SIG-M5 treated with dmso at 0.1 percent for 504 hours (cell line): ENCODE measurements around the gene PSMD14.

Experiments
- DNase-seq: peaks from one replicate; lab custom pipeline; 2025; ENCODE audit not compliant: unreplicated experiment; lab: John Stamatoyannopoulos, UW

PSMD14 gene

DNA sequence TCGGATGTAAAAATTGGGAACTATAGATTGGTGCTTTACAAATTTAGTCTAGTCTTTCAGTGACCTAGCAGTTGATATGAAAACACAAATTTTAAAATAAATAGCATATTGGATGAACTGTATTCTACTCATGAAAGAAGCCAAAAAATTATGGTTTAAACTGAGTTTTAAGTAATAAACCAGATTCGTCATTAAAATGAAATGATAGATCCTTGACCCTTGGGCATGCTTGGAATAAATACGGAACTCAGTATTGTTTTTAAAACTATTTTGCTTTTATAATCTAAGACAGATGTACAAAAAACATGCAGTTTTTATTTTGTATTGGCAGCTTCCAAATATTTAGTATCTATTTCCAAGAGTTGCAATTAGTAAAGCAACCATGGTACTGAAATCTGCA is 73.3 kb downstream of the PSMD14 start:
- DNase-seq, result no peak

DNA sequence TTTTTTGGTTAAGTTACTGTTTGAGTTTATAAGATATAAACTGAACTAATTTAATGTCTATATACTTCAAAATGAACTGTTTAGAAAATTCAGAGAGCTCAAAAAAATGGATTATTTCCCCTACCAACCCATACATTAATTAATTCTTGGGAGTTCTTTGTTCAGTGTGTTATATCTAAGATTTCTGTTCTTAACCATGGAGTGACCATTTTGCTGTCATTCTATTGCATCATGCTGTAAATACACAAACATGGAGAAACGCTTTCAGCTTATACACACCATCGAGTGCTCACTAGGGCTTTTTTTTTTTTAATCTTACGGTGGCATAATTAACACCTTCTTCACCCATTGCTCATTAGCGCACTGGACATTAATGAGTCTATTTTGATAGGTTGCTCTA is 74.5 kb downstream of the PSMD14 start:
- no peak for DNase-seq

DNA sequence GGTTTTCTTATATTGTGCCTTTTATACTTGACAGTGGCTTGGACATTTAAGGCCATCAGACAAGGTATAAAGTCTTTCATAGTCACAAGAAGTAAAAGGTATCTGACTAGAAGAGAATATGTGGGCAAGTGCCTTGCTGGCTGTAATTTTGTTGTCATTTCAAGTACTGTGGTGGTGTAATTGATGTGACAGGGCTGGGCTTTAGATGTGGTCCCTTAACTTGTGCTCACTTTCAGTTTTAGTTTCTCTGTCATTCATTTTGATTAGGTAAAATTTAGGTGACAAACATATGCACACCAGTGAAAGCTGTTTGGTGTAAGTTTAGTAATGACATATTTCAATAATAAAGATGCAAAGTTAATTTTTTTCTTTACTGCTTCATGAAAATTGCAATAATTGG is 76.6 kb downstream of the PSMD14 start:
- no peak for DNase-seq

DNA sequence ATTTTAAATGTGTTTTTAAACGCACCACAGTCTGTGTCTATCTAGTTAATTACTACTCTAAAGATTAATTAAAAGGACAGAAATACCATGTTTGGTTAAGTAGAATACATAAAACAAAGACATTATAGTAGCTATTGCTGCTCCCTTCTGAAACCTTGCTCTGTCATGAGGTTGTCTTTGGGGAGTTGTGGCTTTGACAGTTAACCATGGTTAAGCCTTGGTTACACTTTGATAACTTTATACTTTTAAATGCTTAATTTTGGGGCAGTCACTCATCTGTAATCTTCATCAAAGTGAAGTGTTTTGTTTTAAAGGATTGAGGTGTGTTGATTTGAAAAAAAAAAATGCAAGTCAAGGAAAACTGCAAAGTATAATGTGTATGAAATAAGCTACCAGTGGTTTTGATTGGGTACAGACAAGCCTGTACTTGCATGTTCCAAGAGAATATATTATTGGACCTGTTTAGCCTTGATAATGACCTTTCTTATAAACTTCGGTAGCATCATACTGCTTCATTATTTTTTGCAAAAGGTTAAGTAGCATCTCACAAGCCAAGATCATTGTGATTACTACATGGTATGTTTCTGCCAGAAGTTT is 78.1 kb downstream of the PSMD14 start:
- DNase-seq, result no peak

DNA sequence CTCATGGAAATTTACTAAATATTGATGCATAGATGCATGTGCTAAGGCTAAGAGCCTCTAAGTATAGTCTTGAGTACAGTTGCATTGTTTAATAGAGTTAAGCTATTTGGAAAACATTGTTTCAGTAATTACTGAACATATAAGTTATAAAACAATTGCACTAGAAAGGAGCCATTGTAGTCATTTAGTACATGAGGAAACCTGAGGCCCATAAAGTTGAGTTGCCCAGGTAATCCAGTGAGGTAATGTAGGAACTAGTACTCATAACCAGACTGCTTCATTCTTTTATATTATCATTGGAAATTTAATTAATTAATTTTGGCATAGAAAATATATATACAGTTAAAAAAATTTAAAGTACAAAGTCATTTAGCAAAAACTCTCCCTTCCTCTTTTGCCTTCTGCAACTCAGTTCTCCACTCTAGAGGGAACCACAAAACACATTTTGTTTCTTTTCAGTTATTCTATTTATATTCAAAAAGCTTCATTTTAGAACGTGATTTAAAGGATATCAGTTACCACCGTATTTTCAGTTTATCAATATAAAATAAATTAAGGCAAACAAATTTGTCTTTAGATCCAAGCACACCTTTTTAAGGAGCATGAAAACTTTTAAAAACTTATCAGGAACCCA is 80.0 kb downstream of the PSMD14 start:
- peak; percentile 8 for DNase-seq

DNA sequence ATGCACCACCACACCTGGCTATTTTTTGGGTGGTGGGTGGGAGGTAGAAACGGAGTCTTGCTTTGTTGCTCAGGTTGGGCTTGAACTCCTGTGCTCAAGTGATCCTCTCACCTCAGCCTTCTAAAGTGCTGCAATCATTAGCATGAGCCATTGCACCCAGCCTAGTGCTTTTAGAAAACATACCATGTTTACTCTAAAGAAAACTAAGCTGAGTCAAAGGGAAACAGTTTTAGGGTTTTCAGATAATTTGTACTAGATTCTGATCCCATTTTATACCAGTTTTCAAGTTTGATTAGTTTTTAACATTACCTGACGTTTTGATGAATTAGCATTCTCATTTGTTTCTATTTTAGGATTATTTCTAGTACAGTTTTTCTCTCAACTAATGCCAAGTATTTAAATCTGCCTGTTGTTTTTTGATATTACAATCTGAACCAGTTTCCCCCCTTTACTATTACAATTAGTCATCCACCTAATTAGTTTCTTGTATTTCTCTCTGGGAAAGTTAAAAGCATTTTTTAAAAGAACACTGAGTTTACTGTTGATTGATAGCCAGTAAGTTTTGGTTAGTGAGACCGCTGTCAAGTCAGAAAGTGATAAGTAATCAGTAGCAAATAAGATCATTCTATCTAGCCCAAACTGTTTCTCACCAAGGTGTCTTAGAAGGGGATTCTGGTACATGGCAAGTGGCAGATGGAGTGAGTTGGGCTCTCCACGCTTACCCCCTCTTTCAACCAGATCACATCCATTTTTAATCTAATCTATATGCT is 83.7 kb downstream of the PSMD14 start:
- no peak for DNase-seq

DNA sequence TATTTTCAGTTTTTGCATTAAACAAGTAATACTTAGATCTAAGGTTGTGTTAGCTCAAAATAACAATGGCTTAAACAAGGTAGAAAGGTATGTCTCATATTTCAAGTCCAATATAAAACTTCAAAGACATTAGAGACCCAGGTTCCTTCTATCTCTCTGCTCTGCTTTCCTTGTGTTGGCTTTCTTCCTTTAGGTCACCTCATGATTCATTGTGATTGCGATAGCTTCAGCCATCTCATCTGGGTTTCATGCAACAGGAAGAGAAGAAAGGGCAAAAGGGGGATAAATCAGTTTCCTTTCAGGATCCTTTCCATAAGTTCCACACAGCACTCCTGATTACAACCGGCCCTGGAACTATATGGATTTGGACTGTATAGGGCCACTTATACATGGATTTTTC is 91.9 kb downstream of the PSMD14 start:
- DNase-seq, result no peak

DNA sequence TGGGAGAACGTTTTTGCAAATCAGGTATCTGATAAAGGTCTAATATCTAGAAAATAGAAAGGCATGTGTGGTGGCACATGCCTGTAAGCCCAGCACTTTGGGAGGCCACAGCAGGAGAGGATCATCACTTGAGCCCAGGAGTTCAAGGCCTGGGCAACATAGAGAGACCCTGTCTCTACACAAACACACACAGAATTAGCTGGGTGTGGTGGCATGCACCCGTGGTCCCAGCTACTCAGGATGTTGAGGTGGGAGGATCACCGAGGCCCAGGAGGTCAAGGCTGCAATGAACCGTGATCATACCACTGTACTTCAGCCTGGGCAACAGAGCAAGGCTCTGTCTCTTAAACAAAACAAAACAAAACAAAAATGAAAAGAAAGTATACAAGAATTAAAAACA is 94.1 kb downstream of the PSMD14 start:
- DNase-seq, result no peak

DNA sequence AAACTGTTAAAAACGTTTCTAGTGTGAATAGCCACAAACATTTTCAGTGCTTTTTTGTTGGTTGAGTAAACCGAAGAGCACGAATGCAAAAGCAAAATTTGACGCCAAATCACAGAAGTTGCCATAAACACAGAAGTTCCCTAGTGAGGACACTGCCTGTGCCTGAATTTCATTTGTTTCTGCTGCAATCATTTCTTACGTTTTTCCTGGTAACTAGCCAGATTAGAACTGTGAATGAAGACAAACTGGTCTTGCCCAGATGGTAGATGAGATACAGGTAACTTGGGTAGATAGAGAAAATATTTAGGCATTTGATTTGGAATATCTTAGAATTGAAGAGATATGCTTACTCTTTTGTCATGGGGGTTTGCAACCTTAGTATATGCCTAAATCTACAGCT is 98.1 kb downstream of the PSMD14 start:
- no peak for DNase-seq

DNA sequence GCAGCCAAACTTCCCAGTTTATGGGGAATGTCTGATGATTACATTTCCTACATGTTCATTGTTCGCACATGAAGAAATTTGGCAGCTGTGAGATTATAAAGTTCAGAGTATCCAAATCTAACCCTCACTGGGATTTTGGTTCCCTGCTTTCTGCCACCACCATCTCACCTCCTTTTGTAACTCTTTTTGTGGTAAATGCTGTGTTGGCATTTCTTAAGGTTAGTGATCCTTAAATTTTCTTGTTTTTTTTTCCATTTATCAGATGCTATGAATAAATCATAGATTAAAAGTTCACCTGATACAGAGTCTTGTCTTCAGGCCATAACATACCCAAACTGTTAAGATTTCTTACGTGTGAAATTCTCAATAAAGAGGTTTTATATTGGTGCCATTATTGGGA is 99.4 kb downstream of the PSMD14 start:
- DNase-seq, result no peak

DNA sequence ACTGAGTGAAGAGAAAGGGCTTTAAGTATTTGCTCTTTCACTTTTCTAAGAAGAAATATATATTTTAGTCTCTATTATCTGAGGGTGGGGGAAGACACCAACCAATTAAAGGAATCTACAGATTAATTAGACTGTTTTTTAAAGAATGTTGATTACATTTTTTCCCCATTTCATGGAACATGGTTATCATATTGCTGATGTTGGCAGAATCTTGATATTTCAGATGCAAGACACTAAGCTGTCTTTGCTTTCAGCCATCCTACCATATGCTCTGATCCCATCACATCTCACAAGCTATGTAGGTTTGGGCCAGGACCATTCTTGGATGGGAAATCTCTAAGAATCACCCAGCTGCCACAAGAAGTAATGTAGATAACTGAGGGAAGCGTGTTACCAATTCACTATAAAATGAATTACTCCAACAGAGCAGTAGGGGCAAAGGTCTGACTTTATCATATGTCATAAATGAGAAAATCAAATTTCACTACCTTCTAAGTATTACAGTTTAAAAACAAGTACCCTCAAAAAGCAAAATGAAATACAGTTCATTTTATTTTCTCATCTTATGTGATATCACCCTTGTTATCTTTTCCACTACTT is 101.2 kb downstream of the PSMD14 start:
- no peak for DNase-seq

DNA sequence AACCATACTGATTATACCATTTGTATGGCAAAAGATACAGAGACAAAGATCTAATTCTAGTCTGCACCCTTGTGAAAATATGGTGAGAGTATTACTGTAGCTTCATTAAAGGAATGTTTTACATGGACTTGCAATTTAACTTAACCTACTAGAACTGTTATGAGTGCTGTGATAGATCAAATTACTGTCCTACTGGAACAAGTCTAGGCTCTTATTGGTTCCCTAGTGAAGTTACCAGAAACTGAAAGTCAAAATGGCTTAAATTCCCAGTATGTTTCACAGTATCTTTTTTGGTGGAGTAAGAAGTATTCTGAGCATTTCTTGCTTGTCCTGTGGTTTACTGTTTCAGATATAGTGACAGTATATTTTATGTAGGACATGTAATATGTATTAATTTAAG is 104.1 kb downstream of the PSMD14 start:
- no peak for DNase-seq

DNA sequence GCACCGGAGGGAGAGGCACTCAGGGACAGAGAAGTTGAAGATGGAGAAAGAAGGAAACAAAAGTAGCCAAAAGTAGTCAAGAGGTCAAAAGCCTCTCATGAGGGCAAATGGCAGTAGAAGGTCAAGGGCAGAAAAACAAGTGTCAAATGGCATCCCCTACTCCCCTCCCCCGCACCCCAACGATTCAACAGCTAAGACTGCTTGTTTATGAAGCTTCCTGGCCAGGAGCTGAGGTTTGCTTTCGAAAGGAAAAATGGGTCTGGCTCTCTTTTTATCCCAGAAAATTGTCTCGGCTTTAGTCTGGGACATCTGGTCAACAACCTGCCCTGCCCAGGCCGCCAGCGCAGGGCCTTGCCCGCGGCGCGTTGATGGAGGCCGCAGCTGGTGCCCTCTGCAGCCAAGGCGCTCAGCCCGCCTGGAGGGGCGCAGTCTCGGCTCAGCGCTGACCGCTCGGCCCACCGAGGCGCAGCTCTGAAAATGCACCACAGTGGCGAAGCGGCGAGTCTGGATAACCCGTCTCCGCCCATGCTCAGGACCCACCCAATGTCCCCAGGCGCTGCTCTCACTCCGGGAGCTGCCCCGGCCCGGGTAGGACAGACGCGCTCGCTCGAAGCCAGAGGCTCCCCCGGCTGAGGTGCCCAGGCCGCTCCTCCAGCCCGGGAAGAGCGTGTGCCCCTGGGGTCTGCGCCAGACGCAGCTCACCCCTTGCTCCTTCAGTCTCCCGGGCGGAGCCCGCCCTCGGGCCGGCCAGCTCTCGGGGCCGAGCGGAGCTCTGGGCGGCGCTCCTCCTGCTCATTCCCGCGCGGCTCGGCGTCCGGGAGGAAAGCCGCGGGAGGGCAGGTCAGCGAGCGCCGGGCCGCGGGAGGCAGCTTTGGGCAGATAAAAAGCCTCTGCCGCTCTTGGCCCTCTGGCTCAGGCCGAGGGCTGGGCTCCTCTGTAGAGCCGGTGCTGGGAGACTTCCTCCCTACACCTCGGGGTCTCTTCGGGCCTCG is 106.1 kb downstream of the PSMD14 start:
- no peak for DNase-seq

DNA sequence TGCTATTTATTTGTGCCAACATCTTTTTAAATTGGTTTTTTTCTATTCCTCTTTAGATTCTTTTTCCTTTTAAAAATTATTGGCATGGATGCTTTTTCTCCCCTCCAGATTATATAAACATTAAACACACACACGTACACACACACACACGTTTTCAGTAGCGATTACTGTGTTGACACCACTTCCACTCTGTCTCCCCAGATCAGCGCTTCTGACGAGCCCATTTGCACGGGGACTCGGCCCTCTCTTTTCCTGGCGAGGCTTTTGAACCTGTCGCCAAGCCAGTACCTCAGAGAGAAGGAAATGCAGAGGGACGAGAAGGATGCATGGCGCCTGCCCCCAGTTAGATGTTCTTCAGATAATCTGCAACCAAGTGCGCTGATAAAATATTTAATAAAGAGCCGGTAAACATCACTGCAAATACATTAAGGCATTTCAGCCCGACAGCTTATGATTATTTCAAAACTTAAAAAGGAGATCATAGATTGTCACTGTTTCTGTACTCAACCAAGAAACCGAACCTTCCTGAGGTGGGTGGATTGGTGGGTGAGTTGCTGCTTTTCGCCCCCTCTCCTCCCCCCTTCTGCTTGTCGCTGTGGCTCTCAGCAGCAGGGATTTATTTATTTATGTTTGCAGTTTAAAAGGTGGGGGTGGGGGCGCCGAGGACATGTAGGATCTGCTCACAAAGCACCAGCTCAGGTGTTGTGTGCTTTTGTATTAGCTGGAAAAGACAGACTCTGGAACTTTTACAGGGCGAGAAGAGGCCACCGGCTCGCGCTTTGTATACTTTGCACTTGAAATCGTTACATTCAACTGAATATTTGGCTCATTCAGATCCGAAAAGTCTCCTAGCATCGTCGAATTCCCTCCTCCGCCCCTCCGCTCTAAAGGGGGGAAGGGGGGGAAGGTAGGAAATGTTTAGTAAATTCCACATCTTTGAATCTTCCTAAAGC is 107.1 kb downstream of the PSMD14 start:
- no peak for DNase-seq

DNA sequence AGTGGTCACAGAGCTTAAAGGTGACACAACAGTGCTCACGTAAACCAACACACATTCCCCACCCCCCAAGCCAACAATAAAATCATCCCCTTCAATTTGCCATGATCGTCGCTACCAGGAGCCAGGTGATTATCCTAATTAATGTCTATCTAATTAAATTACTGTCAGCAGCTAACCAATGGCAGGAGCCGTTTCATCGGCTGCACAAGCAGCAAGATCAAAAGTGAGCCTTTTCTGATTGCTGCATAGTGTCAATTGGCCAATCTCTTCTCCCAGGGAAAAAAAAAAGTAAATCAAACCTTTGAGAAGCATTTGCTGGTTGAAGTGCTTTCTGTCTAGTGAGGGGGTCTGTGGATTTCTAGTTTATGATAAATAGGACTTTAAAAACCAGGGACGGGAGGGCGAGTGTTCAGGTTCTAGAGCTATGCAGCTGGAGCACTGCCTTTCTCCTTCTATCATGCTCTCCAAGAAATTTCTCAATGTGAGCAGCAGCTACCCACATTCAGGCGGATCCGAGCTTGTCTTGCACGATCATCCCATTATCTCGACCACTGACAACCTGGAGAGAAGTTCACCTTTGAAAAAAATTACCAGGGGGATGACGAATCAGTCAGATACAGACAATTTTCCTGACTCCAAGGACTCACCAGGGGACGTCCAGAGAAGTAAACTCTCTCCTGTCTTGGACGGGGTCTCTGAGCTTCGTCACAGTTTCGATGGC is 107.9 kb downstream of the PSMD14 start, which contains the start of gene TBR1:
TSS of gene TBR1 (plus strand) at position 311 of the 721 bp plus-strand sequence. CDS start at position 425, 114 bp downstream.
- DNase-seq, result no peak

DNA sequence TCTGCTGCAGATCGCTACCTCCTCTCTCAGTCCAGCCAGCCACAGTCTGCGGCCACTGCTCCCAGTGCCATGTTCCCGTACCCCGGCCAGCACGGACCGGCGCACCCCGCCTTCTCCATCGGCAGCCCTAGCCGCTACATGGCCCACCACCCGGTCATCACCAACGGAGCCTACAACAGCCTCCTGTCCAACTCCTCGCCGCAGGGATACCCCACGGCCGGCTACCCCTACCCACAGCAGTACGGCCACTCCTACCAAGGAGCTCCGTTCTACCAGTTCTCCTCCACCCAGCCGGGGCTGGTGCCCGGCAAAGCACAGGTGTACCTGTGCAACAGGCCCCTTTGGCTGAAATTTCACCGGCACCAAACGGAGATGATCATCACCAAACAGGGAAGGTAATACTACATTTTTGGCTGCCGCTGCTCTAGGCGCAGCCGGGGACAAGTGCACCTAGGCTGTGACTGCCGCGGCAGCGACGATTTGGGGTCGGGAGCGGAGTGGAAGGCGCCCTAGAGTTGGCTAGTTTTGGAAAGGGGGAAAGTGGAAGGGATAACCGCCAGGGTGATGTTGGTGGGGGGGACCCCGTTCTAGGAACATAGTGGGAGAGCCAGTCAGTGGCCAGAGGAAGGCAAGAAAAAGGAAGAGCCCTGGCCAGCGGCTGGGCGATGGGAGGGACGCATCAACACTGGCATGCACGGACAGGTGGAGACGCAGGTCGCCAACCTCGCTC is 108.6 kb downstream of the PSMD14 start:
- DNase-seq, result no peak

DNA sequence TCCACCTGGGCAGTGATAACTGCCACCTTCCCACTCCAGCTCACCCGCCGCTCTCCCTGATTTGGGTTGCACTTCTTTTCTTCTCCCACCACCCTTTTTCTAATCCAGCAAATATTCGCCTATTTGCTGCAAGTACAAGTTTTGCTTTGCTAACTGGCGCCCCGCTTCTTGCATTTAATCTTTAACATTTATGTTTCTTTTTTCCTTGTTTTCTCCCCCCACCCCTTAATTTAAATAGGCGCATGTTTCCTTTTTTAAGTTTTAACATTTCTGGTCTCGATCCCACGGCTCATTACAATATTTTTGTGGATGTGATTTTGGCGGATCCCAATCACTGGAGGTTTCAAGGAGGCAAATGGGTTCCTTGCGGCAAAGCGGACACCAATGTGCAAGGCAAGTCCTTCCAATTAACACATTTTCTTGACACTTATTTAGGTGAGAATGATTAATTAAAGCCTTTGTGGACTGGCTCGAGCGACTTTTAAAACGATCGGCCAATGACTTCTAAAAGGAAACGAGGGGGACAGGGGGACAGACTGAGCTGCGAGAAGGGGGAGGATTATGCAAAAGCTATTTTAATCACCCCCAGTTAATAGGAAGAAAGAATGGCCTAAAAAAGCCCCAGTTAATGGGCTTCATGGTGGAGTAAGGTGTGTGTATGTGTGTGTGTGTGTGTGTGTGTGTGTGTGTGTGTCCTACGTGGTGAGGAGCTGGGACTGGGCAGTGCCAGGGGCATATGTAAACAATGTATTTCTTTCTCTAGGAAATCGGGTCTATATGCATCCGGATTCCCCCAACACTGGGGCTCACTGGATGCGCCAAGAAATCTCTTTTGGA is 109.4 kb downstream of the PSMD14 start:
- no peak for DNase-seq
